ENCODE data around the gene FCHSD2.

DNA sequence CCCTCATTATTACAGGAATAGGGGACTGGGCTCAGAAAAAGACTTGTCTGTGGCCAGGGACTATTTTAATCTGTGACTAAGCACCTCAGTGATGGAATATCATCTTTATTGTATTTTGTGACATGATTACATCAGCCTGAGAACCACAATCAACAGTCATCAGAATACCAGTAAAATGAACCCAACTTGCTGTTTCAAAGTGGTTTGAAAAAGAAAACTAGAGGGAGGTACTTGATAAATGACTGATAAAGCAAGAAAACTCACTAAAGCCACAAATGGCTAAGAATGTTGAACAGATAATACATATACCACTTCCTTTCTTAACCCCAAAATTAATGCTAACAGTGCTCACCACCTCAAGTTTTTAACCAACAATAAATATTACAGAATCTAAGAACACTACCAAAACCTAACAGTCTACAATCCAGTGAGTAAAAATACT is 172.2 kb downstream of the FCHSD2 start:
- no peak for TF ChIP-seq CTCF (IDR thresholded peaks at IDR 0.05; ENCODE audit: control extremely low read depth in 1 of 3, insufficient read depth in 1 of 3, low read depth in 1 of 3, low read length in 3 of 3)
- TF ChIP-seq RXRA (IDR thresholded peaks at IDR 0.05; ENCODE audit: insufficient read depth, low read depth, low read length) = no peak
- TF ChIP-seq CEBPB (IDR thresholded peaks at IDR 0.05; ENCODE audit: low read depth, low read length) = no peak
- TF ChIP-seq TAF1 (IDR thresholded peaks at IDR 0.05; ENCODE audit: low read depth, low read length) = no peak
- no peak for TF ChIP-seq YY1 (IDR thresholded peaks at IDR 0.05; ENCODE audit: low read depth, low read length)
- no peak for TF ChIP-seq EZH2 (IDR thresholded peaks at IDR 0.05; ENCODE audit: low read depth, low read length, severe bottlenecking)
- no peak for TF ChIP-seq POLR2AphosphoS5 (IDR thresholded peaks at IDR 0.05; ENCODE audit: low read depth, low read length)
- TF ChIP-seq RAD21 (IDR thresholded peaks at IDR 0.05 in 1 of 2, conservative IDR thresholded peaks at IDR 0.05 in 1 of 2; ENCODE audit: low read depth in 2 of 2, low read length in 2 of 2) = no peak
- no peak for TF ChIP-seq KDM4A (IDR thresholded peaks at IDR 0.05; ENCODE audit: low read depth, low read length, severe bottlenecking)
- no peak for TF ChIP-seq RNF2 (IDR thresholded peaks at IDR 0.05; ENCODE audit: borderline replicate concordance, low read depth, low read length, missing control alignments, poor library complexity, severe bottlenecking)
